Kidney (tissue), 14 donors: ENCODE data around the gene MMAB. TPM values are rescaled to one million over a fixed set of nuclear protein-coding genes. Genes with fewer than 3 reads are reported as not detected.

Experiments
- DNase-seq, 5 donors: peaks; one replicate each; pipeline ENCODE4 v3.0.0-alpha.2; 2013 to 2020
- FAIRE-seq: peaks from 2 replicates; lab custom pipeline; 2012; peaks lifted over from hg19 to GRCh38; lab: Jason Lieb, UNC
- H3K27ac ChIP-seq, 2 donors: one replicate each; pipeline ENCODE4 v1.7.0; 2013; ENCODE audit warnings: low read depth in 2 of 2, low read length in 2 of 2, inconsistent platforms in 1 of 2
- H3K27me3 ChIP-seq: one replicate; pipeline ENCODE4 v1.7.1; 2013; ENCODE audit warnings: low read length, inconsistent platforms; ENCODE audit not compliant: control insufficient read depth, insufficient read depth
- H3K36me3 ChIP-seq, 3 donors: one replicate each; pipeline versions ENCODE4 v1.7.0 to v1.7.1; 2013; ENCODE audit warnings: low read length in 3 of 3, control low read depth in 1 of 3, inconsistent platforms in 1 of 3; ENCODE audit not compliant: insufficient read depth in 3 of 3, control insufficient read depth in 2 of 3
- H3K4me1 ChIP-seq, 3 donors: one replicate each; pipeline versions ENCODE4 v1.7.0 to v1.7.1; 2013; ENCODE audit warnings: low read length in 3 of 3, inconsistent platforms in 1 of 3, low read depth in 1 of 3; ENCODE audit not compliant: control insufficient read depth in 2 of 3, insufficient read depth in 2 of 3
- H3K4me3 ChIP-seq, 3 donors: one replicate each; pipeline versions ENCODE4 v1.7.0 to v1.8.1; 2013; ENCODE audit warnings: low read length in 3 of 3, control low read depth in 1 of 3, inconsistent platforms in 1 of 3
- H3K9ac ChIP-seq, 3 donors: one replicate each; pipeline versions ENCODE4 v1.7.0 to v1.7.1; 2013; ENCODE audit warnings: low read length in 3 of 3, control low read depth in 1 of 3, inconsistent platforms in 1 of 3
- H3K9me3 ChIP-seq, 3 donors: one replicate each; pipeline versions ENCODE4 v1.7.0 to v1.7.1; 2013; ENCODE audit warnings: low read length in 3 of 3, control low read depth in 1 of 3, inconsistent platforms in 1 of 3; ENCODE audit not compliant: control insufficient read depth in 2 of 3, insufficient read depth in 1 of 3
- intact Hi-C: fragments of 100-400 bp; cut with DNase I; formaldehyde crosslinking; loops from one replicate; pipeline ENCODE4 v1.11.1; 2022
- polyA plus RNA-seq: library from polyadenylated mRNA; stranded (reverse); fragments of 350-450 nt; fragmentation: Illumina TruSeq; extraction: RNeasy Lipid Tissue Mini Kit (QIAGEN cat#74804); gene quantifications from one replicate; pipeline ENCODE4 v1.2.3, GENCODE V29; 2014; ENCODE audit warnings: low read depth, low replicate concordance; ENCODE audit not compliant: insufficient read depth
- total RNA-seq: library from RNA; stranded (reverse); fragmentation: NEBNext Ultra II Directional; extraction: Animal tissue kit (Norgen Biotek cat#: 25700); gene quantifications from one replicate; pipeline ENCODE4 v1.2.1, GENCODE V29; 2021
- TF ChIP-seq, protein P1 (sequence below): IDR thresholded peaks from 3 replicates; pipeline ENCODE4 v1.5.1; 2012; ENCODE audit warnings: mild to moderate bottlenecking, moderate library complexity, borderline replicate concordance; ENCODE audit not compliant: insufficient read depth; ENCODE audit errors: extremely low read depth
- donor health status: control.
- donor health status: control.
- donor health status: control.
- donor health status: control.
- donor health status: control.
- donor health status: DM: yes; HTN: yes; CAD: no.
- donor health status: Normal renal cell carcinoma (clear cell type).

MMAB gene
- total and polyA plus RNA-seq, 2 donors from 2014 or later = 42.9 to 96.3 TPM

DNA sequence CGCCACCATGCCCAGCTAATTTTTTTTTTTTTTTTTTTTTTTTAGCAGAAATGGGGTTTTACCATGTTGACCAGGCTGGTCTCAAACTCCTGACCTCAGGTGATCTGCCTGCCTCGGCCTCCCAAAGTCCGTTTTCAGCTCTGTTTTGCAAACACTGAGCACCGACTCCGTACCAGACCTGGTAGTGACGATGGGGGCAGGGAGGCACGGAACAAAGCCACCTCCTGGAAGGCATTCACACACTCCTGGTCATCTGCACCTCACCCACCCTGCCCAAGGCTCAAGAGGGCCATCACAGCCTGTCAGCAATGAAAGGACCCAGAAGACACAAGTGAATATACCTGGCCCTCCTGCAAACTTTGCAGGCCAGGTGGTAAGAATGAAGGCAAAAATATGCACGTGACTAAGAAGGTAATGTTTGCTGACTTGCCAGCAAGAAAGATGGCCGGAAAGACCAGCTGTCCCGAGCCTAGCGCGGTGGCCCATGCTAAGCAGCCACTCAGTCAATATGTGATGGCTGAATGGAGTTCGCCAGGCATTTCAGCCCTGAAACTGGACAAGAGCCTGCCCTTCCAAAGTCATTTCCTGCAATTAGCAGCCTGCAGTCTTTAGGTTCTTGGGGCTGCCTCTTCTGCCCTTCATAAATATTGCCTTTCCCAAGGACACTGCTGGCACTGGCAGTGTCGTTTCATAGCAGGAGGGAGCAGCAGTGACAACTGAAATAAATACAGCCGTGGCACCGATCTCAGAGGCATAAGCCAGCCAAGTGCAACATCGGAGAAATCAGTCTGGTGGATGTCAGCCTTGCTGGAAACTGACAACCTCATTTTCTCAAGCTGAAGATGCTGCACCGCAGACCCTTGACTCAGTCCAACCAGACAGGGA lies 17.6 kb downstream of the MMAB start:
- Histone ChIP-seq H3K4me3 (no peak overlapping the region), H3K36me3 (peaks cover 0 to 6% (median 0%) of the 10 kb centered on the region in 3 donors), H3K9ac (no peak overlapping the region), H3K27ac (no peak overlapping the region), H3K9me3 (no peaks in the 10 kb centered on the region), H3K27me3 (no peaks in the 10 kb centered on the region), H3K4me1 (peaks cover 0 to 11% (median 5%) of the 10 kb centered on the region in 3 donors)
- DNase-seq = no peak
- intact Hi-C loops = no loop called here
- FAIRE-seq = no peak
- TF ChIP-seq, protein P1, sequence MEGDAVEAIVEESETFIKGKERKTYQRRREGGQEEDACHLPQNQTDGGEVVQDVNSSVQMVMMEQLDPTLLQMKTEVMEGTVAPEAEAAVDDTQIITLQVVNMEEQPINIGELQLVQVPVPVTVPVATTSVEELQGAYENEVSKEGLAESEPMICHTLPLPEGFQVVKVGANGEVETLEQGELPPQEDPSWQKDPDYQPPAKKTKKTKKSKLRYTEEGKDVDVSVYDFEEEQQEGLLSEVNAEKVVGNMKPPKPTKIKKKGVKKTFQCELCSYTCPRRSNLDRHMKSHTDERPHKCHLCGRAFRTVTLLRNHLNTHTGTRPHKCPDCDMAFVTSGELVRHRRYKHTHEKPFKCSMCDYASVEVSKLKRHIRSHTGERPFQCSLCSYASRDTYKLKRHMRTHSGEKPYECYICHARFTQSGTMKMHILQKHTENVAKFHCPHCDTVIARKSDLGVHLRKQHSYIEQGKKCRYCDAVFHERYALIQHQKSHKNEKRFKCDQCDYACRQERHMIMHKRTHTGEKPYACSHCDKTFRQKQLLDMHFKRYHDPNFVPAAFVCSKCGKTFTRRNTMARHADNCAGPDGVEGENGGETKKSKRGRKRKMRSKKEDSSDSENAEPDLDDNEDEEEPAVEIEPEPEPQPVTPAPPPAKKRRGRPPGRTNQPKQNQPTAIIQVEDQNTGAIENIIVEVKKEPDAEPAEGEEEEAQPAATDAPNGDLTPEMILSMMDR = no peak

DNA sequence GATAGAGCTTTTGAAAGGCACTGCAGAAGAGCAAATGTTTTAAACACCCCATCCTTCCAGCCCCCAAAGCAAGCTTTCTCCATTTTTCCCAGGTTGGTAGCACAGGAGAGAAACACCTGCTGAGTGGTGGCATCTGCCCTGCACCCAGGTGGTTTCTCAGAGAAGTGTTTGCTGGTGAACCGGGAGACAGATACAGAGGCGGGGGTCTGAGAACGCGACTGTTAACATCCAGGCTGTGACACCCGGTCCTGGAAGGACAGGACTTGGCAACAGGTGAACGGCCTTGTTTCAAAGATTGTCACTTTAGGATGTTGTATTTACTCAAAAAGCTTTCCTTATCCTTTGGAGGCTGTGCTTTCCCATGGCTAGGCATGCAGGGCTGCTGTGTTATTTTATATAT lies 18.5 kb downstream of the MMAB start:
- Histone ChIP-seq H3K36me3 (peaks cover 0 to 6% (median 0%) of the 10 kb centered on the region in 3 donors), H3K27ac (no peak overlapping the region), H3K4me1 (peaks cover 0 to 15% (median 11%) of the 10 kb centered on the region in 3 donors), H3K9me3 (no peaks in the 10 kb centered on the region), H3K9ac (no peak overlapping the region), H3K4me3 (no peak overlapping the region), H3K27me3 (no peaks in the 10 kb centered on the region)
- intact Hi-C loops = no loop called here
- FAIRE-seq (no peak), DNase-seq (no peak)
- TF ChIP-seq, protein P1 = no peak

DNA sequence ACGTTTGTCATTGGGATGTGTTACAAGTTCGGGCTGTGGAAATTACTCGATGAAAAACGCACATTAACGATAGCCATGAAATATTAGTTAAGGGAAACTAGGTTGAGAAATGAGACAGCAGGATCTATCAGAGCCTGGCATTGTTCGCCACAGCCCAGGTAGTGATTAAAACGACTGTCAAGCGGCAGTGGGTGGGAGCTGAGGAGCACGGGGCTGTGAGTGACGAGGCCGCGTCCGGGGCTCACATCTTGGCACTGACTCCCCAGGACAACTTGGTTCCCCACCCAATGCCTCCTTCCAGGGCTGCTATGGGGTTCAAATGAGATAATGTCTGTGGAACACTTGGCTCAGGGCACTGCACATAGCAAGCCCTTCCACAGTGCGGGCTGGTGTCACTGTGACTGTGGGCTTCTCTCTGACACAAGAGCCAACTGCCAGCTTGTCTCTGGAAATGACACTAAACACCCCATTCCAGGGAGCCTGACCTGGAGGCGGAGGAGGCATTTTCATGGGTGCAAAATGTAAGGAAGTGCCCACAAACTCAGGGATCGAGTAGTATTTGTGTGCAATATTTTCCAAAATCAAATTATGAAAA lies 19.3 kb downstream of the MMAB start:
- Histone ChIP-seq H3K4me3 (no peak overlapping the region), H3K27ac (no peak overlapping the region), H3K9ac (no peak overlapping the region), H3K4me1 (peaks cover 0 to 19% (median 11%) of the 10 kb centered on the region in 3 donors), H3K9me3 (no peaks in the 10 kb centered on the region), H3K36me3 (peaks cover 0 to 6% (median 0%) of the 10 kb centered on the region in 3 donors), H3K27me3 (no peaks in the 10 kb centered on the region)
- no peak for DNase-seq
- FAIRE-seq = no peak
- TF ChIP-seq, protein P1 = no peak
- intact Hi-C loops = no loop called here
